RCC 7860 (cell line): ENCODE data around the gene GNAO1.

Experiments used
- DNase-seq: peaks from one replicate; pipeline ENCODE4 v3.0.0-alpha.2; 2015; ENCODE audit warnings: low spot score
- FAIRE-seq: peaks from 2 replicates; lab custom pipeline; 2012; peaks lifted over from hg19 to GRCh38; lab: Jason Lieb, UNC

The GNAO1 gene

DNA sequence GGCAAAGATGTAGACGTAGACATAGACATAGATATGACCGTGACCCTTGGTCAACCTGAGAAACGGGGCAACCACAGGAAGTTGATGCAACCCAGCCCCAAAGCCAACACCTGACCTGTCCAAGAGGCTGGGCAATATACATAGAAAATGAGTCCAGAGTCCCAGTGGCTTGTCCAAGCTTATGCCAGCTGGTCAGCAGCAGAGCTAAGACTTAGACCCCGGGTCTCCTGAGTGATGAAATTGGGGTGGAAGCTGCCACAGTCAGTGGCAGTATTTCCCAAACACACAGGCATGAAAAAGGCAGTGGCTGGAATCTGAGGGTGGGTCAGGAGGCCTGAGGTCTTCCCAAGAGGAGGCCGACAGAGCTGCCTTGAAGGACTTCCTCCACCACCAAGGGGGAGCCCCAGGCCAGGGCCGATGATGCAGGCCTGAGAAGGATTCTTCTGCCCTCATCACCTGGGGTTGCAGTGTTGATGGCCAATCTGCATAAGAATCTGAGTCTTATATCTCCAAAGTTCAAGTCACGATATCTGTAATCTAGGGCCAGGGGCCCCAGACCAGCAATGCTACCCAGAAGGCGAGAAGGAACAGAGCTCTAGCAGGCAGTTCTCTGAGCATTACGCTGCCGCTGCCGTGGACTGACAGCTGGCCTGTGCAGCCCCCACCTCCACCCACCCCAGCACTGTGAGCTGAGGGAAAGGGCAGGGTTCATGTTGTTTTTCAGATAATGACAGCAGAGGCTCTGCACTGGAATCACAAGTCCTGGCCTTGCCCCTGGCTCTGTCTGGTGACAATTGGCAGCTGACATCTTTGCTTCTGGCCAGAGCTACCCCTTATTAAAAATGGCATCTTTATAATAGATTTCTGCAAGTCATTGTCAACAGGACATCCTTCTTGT lies 72.7 kb downstream of the GNAO1 start:
- FAIRE-seq (no peak), DNase-seq (no peak)

DNA sequence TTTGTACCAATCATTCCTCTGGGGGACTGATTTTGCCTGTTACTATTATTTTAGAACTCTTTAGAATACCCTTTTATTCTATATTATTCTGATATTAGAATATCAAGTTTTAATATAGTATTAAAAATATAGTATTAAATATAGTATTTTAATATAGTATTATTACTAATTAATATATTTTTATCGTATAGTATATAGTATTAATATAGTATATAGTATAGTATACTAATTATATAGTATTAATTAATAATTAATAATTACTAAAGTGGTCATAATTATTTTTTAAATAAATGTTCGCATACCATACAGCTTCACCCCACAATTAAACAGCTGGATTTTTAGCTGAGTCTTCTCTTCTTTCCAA lies 73.3 kb downstream of the GNAO1 start:
- DNase-seq (no peak), FAIRE-seq (peak; percentile 70)

DNA sequence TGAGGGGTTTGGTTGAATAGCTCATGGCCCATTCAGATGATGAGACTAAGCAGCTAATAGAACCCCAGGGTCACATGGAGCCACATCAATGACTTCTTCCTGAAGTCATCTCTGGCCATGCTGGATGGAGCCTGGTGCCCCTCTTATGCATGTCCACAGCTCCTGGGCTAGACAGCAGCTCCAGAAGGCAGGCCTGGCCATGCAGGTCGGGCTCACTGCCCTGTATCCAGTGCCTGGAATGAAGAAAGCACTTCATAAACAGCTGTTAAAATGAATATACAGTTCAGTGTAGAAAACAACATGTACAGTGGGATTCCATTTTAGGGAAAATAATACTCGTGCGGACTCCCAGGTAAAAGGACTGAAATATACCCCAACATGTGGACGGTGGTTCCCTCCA lies 73.9 kb downstream of the GNAO1 start:
- DNase-seq = no peak
- FAIRE-seq = no peak

DNA sequence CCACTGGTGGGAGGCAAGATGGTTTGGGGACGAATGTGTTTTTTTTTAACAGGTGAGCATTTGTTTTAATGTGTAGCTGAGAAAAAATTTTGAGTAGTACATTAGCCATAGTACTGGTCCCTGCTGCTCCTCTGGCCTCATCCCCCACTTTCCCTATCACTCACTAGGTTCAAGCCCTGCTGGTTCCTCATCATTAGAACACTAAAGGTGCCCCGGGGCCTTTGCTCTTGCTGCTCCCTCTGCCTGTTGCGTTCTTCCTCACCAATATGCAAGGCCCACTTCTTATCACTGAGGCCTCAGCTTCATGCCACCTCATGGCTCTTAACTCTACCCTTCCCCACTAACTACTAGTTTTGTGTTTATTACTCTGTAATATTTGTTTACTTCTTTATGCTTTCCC lies 74.5 kb downstream of the GNAO1 start:
- no peak for DNase-seq
- FAIRE-seq = no peak

DNA sequence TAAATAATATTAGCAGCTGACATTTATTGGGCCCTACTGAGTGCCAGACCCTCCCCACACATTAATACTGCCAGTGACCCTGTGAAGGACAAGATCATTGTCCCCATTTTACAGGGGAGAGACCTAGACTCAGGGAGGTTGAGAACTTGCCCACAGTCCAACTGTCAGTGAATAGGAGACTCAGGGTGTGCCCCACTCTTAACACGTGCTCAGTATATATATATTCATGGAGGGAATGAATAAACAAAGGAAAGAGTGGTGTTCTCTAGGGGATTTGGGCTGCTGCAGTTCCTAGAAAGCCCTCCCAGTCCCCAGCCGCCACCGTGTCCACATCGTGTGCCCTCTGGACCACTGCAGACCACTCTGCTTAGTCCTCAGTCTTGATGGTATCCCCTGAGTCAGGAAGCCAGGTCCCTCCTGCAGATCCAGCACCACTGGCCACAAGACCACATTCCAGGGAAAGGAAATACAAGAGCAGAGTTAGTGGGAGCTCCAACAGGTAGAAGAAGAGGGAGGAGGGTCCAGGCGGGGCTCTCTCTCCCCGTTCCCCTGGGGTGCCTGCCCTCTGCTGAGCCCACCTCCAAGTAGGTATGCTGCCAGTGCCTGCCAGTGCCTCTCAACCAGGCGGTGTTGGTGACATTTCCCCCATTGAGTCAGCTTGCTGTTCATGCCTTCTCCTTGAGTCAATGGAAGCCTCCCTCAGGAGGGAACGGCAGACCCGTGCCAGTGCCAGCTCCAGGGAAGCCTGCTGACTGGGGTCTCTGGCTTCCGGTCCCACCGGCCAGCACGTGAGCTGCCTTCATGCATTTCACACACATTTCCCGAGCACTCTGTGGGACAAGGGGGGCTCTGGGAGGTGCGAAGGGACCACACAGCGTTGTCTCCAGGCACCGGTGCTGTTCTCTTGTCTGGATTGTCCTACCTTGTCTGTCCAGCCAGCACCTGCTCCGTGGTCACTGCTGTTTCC lies 75.6 kb downstream of the GNAO1 start:
- no peak for DNase-seq
- FAIRE-seq = no peak

DNA sequence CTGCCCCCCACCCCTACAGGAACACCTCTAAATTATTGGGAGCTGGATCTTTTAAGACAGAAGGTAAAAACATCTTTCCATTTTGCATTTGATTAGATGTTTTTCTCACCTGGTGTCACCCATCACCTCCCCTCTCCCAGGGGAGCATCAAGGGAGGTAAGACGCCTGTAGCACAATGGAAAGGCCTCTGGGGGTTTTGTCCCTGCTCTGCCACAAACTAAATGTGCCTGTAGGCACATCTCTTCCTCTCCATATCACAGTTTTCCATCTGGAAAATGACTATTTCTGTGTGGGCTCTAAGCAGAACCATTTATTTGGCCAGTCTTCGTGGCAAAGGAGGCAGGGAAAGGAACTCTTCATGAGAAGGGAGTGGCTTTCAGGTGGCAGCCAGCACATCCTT lies 76.6 kb downstream of the GNAO1 start:
- no peak for DNase-seq
- no peak for FAIRE-seq

DNA sequence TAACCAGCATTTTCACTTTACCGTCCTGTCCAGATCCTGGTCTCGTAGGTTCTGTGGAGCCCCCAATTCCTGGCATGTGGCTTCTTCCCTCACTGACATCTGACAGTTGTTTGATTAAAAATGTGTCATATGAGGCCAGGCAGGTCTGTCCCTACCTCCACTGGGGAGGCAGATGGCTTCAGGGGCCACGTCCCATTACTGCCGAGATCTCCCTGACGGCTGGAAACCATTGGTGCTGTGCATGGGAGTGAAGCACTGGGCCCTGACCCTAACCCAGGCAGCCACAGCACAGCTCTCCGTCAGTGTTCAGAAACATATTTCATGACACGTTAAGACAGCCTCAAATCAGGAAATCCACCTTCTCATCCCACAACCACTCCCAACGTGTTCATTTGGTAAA lies 77.5 kb downstream of the GNAO1 start:
- DNase-seq (no peak), FAIRE-seq (no peak)

DNA sequence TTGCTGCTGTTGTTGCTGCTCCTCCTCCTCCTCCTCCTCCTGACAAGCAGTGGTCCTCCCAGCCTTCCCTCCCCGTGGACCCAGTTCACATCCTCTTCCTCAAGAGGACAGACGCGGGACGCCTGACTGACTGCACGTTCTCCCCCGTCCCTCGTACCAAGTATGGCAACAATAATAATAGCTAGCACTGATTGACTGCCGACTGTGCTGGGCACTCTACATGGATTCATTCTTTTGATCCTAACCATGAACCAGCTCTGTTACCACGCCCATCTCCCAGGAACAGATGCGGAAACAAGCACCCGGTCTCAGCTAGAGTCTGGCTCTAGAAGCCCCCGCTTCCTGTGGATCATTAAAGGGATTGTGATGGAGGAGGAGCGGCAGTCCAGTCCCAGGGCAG lies 78.0 kb downstream of the GNAO1 start:
- no peak for FAIRE-seq
- no peak for DNase-seq

DNA sequence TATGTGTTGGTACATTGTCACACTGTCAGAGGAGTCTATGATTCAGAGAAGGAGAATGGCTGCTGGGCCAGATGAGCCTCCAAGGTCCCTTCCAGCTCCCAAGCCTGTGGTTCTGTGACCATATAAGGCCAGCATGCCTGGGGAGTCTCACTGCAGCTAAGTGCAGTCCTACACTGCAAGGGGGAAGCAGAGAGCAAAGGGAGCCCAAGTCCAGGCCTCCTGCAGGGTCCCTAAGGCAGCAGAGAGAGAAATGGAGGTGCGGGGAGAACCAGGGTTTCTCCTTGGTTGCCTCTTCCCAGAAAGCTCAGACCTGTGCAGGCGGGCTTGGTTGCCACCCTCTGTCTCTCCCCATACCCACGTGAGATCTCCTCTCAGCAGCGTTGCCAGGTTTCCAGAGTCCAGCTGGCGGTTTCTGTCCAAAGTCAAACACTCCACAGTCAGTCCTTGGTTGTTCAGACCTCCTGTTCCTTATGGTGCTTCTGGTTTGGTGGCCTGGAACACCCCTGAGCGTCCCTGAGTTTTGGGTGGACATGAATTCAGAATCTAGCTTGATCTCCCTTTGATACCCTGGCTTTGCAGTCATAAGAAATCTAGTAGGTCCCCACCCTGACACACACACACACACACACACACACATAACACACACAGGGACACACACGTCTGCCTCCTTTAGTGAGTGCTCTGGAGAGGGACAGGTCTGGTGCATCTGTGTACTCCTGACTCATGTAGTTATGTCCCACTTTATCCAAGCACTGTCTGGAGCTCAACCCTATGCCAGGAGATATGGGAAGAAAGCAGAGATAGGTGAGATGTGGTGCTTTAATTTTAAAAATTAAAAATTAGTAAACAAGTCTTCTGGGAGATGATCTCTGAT lies 78.8 kb downstream of the GNAO1 start:
- no peak for FAIRE-seq
- peak; percentile 40 for DNase-seq

DNA sequence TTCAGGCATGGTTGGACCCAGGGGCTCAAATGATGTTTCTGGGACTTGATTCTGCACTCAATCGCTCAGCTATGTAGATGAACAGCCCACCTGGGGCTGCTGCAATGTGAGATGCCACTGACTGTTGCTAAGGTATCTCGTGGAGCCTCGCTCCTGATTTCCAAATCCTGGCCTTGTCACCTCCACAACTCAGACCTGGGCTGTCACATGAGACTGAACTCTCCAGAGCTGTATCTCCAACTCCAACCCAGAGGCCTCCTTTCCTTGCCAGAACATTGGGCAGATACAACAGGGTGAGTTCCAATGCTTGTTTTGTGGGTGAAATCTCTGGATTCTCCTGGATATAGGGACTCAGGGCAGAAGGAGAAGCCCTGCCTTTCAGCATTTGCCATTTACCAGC lies 79.5 kb downstream of the GNAO1 start:
- FAIRE-seq = no peak

DNA sequence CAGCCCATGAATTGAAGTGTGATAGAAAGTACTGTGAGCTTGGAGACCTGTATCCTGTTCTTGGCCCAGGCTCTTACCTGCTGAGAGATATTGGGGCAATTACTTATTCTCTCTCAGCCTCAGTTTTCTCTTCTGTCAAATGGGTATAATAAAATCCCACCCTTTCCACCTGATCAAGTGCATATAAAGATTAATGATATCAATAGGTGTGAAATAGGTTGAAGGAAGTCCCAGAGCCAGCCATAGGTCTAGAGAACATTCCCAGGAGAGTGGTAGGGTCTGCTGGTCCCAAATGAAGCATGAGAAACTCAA lies 81.2 kb downstream of the GNAO1 start:
- FAIRE-seq (no peak), DNase-seq (no peak)

More for the DNA sequence above, 79.5 kb downstream of the GNAO1 start:
- no peak for DNase-seq

DNA sequence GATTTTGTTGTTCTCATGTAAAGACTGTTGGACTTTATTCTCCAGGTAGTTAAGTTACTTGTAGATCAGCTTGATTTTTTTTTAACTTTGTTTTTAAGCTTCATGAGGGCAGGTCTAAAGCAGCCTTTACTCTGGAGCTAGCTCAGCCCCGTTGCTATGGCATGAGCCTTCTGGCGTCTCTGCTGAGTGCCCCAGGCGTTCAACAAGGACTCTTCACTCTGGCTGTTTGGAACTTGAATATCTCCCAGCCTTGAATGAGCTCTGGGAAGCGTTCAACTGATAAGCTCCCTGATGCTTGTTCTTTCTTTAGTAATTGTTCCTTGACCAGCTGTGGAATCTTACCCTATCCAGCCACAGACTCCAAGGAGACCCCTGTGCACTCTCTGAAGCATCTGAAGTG lies 82.3 kb downstream of the GNAO1 start:
- DNase-seq = no peak
- FAIRE-seq = no peak

DNA sequence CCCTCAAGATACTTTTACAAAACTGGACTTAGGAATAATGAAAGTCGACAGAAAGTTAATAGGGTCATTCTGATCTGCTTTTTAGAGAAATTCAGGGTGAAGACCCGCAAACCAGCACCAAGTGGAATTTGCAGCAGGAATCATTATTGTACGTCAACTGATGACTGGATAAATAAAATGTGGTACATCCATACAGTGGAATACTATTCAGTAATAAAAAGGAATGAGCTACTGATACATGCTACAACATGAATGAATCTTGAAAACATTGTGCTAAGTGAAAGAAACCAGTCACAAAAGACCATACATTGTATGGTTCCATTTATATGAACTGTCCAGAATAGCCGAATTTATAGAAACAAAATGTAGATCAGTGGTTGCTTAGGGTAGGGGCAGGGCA lies 83.1 kb downstream of the GNAO1 start:
- FAIRE-seq = no peak
- no peak for DNase-seq

DNA sequence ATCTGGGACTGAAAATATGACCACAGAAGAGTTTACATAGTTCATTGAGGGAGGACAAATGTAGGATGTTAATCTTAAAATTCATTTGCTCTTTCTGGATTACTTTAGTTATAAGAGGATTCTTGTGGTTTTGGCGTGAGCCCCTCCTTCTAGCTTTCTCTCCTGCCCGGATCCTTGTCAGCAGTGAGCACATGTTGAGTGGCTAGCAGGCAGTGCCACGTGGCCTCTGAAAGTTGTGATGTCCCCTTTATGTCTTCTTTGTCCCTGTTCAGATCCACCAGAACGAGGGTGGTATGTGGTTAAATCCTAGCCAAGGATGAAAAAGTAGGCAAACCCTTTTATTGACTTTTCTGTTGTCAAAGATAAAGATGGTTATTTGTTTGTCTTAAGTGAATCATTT lies 83.8 kb downstream of the GNAO1 start:
- FAIRE-seq = no peak
- no peak for DNase-seq

DNA sequence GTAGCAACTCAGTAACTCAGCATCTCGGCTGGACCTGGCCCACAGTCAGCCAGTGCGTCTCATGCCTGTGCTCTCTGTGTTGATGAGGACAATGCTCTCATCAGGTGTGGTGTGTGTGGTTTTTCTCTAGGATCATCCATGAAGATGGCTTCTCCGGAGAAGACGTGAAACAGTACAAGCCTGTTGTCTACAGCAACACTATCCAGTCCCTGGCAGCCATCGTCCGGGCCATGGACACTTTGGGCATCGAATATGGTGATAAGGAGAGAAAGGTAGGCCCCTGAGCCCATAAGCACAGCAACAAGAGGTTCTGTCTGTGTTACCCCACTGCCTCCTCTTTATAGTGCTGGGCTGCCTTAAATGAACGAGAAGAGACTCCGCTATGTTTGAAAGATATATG lies 84.5 kb downstream of the GNAO1 start:
- no peak for FAIRE-seq
- no peak for DNase-seq

DNA sequence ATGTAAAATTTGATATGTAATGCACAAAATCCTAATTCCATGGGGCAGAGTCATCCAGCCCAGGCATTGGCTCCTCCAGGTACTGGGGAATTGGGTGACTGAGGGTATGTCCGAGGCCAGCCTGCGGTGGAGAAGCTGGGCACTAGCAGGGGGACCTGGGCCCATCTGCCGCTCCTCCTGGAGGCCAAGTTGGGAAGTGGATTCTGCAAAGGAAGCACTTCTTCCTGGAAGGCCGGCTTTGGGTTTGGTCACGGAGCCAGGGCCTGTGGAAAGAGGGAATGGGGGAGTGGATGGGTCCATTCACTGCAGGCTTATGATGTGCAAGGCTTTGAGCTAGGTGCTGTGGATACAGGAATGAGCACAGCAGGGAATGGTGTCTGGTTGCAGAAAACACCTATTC lies 85.8 kb downstream of the GNAO1 start:
- no peak for DNase-seq
- FAIRE-seq = no peak

DNA sequence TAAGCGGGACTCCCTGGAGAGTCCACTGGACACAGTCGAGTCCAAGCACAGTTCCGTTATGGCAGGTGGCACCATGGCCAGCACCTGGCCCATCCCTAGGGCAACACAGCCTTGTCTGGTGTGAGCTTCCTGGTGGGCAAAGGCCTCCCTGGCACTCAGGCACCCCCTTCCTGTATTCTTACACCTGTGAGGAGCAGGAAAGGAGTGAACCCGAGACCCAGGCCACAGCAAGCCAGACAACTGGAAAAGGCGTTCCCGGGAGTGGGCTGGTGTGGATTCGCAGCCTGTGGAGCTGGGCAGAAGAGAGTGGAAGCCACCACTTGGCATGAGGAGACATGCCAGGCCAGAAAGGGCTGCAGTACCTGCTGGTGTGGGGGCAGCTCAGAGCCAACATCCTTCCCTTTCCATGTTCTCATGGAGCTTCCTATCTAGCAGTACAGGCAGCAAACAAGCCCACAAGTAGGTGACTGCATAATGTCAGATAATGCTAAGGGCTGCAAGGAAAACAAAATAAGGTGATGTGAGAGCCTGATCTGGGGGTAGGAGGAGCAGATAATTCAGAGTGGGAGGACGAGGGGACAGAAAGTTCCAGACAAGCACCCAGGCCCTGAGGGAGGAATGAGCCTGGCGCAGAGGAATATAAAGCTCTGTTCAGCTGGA lies 87.0 kb downstream of the GNAO1 start:
- no peak for DNase-seq
- FAIRE-seq = no peak

DNA sequence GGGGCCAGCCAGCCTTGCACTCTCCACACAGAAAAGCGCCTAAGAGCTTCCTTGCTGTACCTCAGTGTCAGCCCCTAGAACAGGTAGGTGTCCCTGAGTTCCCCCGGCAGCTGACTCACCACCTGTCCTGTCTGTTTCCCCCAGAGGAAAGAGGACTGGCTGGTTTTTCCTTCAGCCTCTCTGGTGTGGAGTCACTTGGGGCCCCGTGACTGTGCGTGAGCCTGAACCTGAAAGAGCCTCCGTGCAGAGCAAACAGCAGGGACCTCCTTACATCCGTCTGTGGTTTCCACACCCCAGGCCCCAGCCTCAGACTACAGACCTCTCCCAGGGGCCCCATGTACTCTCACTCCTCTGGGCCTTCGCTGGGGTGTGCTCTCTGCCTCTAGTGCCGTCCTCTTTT lies 87.8 kb downstream of the GNAO1 start:
- DNase-seq (no peak), FAIRE-seq (no peak)

DNA sequence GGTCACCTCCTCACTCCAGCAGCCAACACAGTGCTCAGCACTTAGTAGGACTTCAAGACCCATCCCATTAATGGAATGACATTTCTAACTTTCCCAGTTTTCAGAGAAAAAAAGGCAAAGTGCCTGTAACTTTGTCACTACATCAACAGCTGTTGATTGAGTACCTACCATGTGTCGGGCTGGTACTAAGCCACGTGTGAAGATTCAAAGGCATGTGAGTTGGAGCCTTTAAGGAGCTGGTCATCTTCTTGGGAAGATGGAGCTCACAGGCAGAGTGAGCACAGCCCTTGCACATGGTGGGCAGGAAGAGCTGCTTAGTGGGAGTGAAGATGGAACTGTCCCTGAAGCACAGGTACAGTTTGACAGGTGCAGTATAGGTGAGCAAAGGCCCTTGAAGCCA lies 88.6 kb downstream of the GNAO1 start:
- DNase-seq (no peak), FAIRE-seq (no peak)

DNA sequence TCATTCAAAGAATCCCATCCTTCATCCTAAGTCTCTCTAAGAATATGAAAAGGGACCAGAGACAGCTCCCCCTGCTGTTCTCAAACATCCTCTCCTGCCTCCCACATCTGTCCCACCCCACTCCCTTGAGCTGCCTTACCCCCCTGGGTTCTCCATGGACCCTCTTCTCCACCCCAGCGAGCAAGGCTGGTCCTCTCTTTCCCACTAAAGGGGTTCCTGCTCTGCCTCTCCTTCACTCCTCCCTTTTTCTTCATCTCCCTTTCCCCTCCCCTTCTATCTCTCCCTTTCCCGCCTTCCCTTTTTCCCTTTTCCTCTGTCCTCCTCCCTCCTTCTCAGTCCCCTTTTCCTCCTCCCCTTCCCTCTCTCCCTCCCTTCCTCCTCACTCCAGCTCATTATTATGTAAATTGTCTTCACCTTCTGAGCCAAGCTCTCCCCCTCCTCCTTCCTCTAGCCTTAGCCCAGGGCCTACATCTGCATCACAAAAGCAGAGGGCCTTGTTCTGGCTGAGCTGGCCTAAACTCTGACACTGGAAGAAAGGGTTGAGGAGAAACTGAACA lies 90.0 kb downstream of the GNAO1 start:
- DNase-seq = no peak
- FAIRE-seq = no peak
